SU-DHL-6 (cell line): ENCODE results near the gene LMTK3.

Experiments used
- H2AFZ ChIP-seq: fragments of 200-600 bp; sonication (generic); 2 replicates; pipeline ENCODE4 v1.6.1; 2014; ENCODE audit warnings: low read depth, mild to moderate bottlenecking, moderate library complexity, mixed read lengths, antibody characterized with exemption, low read length; ENCODE audit not compliant: severe bottlenecking
- H3F3A ChIP-seq: fragments of 200-600 bp; shearing (Covaris generic); 2 replicates; pipeline ENCODE4 v1.6.0; 2016; ENCODE audit warnings: antibody characterized with exemption, mild to moderate bottlenecking; ENCODE audit not compliant: insufficient read depth
- H3K27ac ChIP-seq: fragments of 200-600 bp; sonication (generic); 2 replicates; pipeline ENCODE4 v1.5.1; 2016; ENCODE audit warnings: low read depth, mild to moderate bottlenecking, low read length, moderate library complexity, mixed read lengths
- H3K27me3 ChIP-seq: fragments of 200-600 bp; sonication (generic), shearing (Covaris generic); 2 replicates; pipeline ENCODE4 v1.6.0; 2014; ENCODE audit warnings: mild to moderate bottlenecking, low read length
- H3K36me3 ChIP-seq: fragments of 200-600 bp; sonication (generic); 2 replicates; pipeline ENCODE4 v1.6.1; 2014; ENCODE audit warnings: mild to moderate bottlenecking, low read length, mixed read lengths
- H3K4me2 ChIP-seq: fragments of 300-600, 200-600 bp; shearing (Covaris generic), sonication (generic); 2 replicates; pipeline ENCODE4 v1.6.0; 2014; ENCODE audit warnings: low read length, low read depth, mild to moderate bottlenecking; ENCODE audit not compliant: poor library complexity, severe bottlenecking
- H3K4me3 ChIP-seq: fragments of 200-600 bp; sonication (generic); 2 replicates; pipeline ENCODE4 v1.5.1; 2014; ENCODE audit warnings: antibody characterized with exemption, low read length, mild to moderate bottlenecking, mixed read lengths; ENCODE audit not compliant: insufficient read depth, poor library complexity, severe bottlenecking
- H3K79me2 ChIP-seq: fragments of 200-600 bp; sonication (generic); 2 replicates; pipeline ENCODE4 v1.6.1; 2014; ENCODE audit warnings: mild to moderate bottlenecking, low read length, moderate library complexity; ENCODE audit not compliant: insufficient read depth
- H3K9ac ChIP-seq: fragments of 200-600 bp; sonication (generic); 2 replicates; pipeline ENCODE4 v1.7.0; 2014; ENCODE audit warnings: mild to moderate bottlenecking, low read length
- H3K9me2 ChIP-seq: fragments of 200-600 bp; sonication (generic); replicated peaks from 2 replicates; pipeline ENCODE4 v1.6.1; 2014; ENCODE audit warnings: low read length; ENCODE audit not compliant: insufficient read depth
- H3K9me3 ChIP-seq: fragments of 200-600 bp; sonication (generic); 2 replicates; pipeline ENCODE4 v1.6.1; 2014; ENCODE audit warnings: low read length, mixed read lengths; ENCODE audit not compliant: insufficient read depth
- H4K20me1 ChIP-seq: fragments of 200-600 bp; sonication (generic); 2 replicates; pipeline ENCODE4 v1.6.1; 2014; ENCODE audit warnings: low read depth, mild to moderate bottlenecking, antibody characterized with exemption, low read length, moderate library complexity, mixed read lengths
- CTCF ChIP-seq: fragments of 200-600 bp; sonication (generic); IDR thresholded peaks from one replicate; pipeline ENCODE4 v1.5.1; 2017; ENCODE audit warnings: antibody characterized with exemption, mild to moderate bottlenecking, low read length, moderate library complexity; ENCODE audit not compliant: insufficient read depth, poor library complexity, severe bottlenecking
- EZH2phosphoT487 ChIP-seq: fragments of 200-600 bp; sonication (generic), shearing (Covaris generic); conservative IDR thresholded peaks from 2 replicates; pipeline ENCODE4 v1.6.1; 2018; ENCODE audit warnings: mild to moderate bottlenecking, antibody characterized with exemption, low read length, moderate library complexity, mixed read lengths

LMTK3 gene

GRCh38 chr19:48547722-48548121, 36.1 kb upstream of the LMTK3 start:
- H3K27me3 ChIP-seq = peaks cover 8% of the 10 kb centered on the region; the same call in 1 of the 2 replicates
- H3K27ac ChIP-seq = no peak overlapping the region
- TF ChIP-seq EZH2phosphoT487 (no peak), CTCF (no peak)
- H3K4me3 ChIP-seq = no peak overlapping the region
- H3K36me3 ChIP-seq = no peaks in the 10 kb centered on the region
- no peaks in the 10 kb centered on the region for H3F3A ChIP-seq
- H3K9me2 ChIP-seq = no peaks in the 10 kb centered on the region
- no peaks in the 10 kb centered on the region for H3K79me2 ChIP-seq
- no peaks in the 10 kb centered on the region; the same call in 1 of the 2 replicates for H4K20me1 ChIP-seq
- no peaks in the 10 kb centered on the region for H3K9me3 ChIP-seq
- no peak overlapping the region for H2AFZ ChIP-seq
- no peak overlapping the region for H3K9ac ChIP-seq
- H3K4me2 ChIP-seq = no peak overlapping the region

- H2AFZ ChIP-seq = no peak overlapping the region
- H3K9me3 ChIP-seq = no peaks in the 10 kb centered on the region
- no peak overlapping the region for H3K27ac ChIP-seq
- no peaks in the 10 kb centered on the region for H3K9me2 ChIP-seq
- H4K20me1 ChIP-seq = no peaks in the 10 kb centered on the region; the same call in 1 of the 2 replicates
- no peaks in the 10 kb centered on the region for H3K36me3 ChIP-seq
- no peaks in the 10 kb centered on the region for H3K79me2 ChIP-seq
- H3K9ac ChIP-seq = no peak overlapping the region
- TF ChIP-seq EZH2phosphoT487 (no peak), CTCF (no peak)
- no peak overlapping the region for H3K4me3 ChIP-seq
- no peak overlapping the region for H3K4me2 ChIP-seq
- H3K27me3 ChIP-seq = peaks cover 8% of the 10 kb centered on the region; the same call in 1 of the 2 replicates
- no peaks in the 10 kb centered on the region for H3F3A ChIP-seq
Measured at GRCh38 chr19:48544856-48545750, 33.5 kb upstream of the LMTK3 start.

- H3K9ac ChIP-seq = no peak overlapping the region
- TF ChIP-seq EZH2phosphoT487 = no peak
- TF ChIP-seq CTCF = no peak
- no peak overlapping the region for H3K4me2 ChIP-seq
Measured at GRCh38 chr19:48543121-48543710, 31.6 kb upstream of the LMTK3 start.

More at GRCh38 chr19:48543121-48543710, 31.6 kb upstream of the LMTK3 start:
- Histone ChIP-seq H3K9me2 (no peaks in the 10 kb centered on the region), H2AFZ (no peak overlapping the region), H3F3A (no peaks in the 10 kb centered on the region), H3K4me3 (no peak overlapping the region), H4K20me1 (no peaks in the 10 kb centered on the region; the same call in 1 of the 2 replicates), H3K79me2 (no peaks in the 10 kb centered on the region), H3K36me3 (no peaks in the 10 kb centered on the region), H3K27me3 (peaks cover 3% of the 10 kb centered on the region; the same call in 1 of the 2 replicates), H3K9me3 (no peaks in the 10 kb centered on the region), H3K27ac (no peak overlapping the region)
